GM12878 (cell line): Measurements from ENCODE around the gene FBXW12. TPM values are rescaled to one million over a fixed set of nuclear protein-coding genes. Genes with fewer than 3 reads are reported as not detected.
A peak's percentile ranks its signal among the peaks of the same experiment; 100 is the strongest.

Source experiments
- ATF7 ChIP-seq: fragments of 450-650 bp; IDR thresholded peaks from 2 replicates; pipeline ENCODE4 v1.6.1; 2016; ENCODE audit warnings: low read depth, mild to moderate bottlenecking
- CHD2 ChIP-seq: IDR thresholded peaks from 2 replicates; pipeline ENCODE4 v1.6.1; 2011; ENCODE audit warnings: low read depth, low read length, improper control_type of control experiment, borderline replicate concordance
- CREB1 ChIP-seq: IDR thresholded peaks from 2 replicates; pipeline ENCODE4 v1.6.1; 2012; ENCODE audit warnings: low read depth, mild to moderate bottlenecking, inconsistent platforms
- KLF5 ChIP-seq: fragments of 450-650 bp; IDR thresholded peaks from 2 replicates; pipeline ENCODE4 v1.6.1; 2014; ENCODE audit warnings: mild to moderate bottlenecking; ENCODE audit not compliant: partially characterized antibody
- NBN ChIP-seq: fragments of 450-650 bp; IDR thresholded peaks from 2 replicates; pipeline ENCODE4 v1.6.1; 2016
- PAX8 ChIP-seq: fragments of 450-650 bp; IDR thresholded peaks from 2 replicates; pipeline ENCODE4 v1.6.1; 2017; ENCODE audit warnings: mild to moderate bottlenecking, moderate library complexity
- RAD21 ChIP-seq: IDR thresholded peaks from 2 replicates; pipeline ENCODE4 v1.6.1; 2011; ENCODE audit warnings: mild to moderate bottlenecking, low read depth, low read length, moderate library complexity; ENCODE audit not compliant: insufficient read depth
- RAD51 ChIP-seq: fragments of 450-650 bp; IDR thresholded peaks from 2 replicates; pipeline ENCODE4 v1.6.1; 2016; ENCODE audit warnings: moderate library complexity, mild to moderate bottlenecking, inconsistent platforms
- SIN3A ChIP-seq: IDR thresholded peaks from 2 replicates; pipeline ENCODE4 v1.6.1; 2012; ENCODE audit warnings: low read depth, low read length, improper control_type of control experiment
- SMC3 ChIP-seq: IDR thresholded peaks from 2 replicates; pipeline ENCODE4 v1.6.1; 2011; ENCODE audit warnings: low read length, improper control_type of control experiment, borderline replicate concordance
- SRF ChIP-seq, 2 experiments: IDR thresholded peaks; 2 replicates each; pipeline ENCODE4 v1.6.1; 2011; ENCODE audit warnings: low read depth in 2 of 2, low read length in 2 of 2, mild to moderate bottlenecking in 1 of 2, moderate library complexity in 1 of 2
- TARDBP ChIP-seq: IDR thresholded peaks from 2 replicates; pipeline ENCODE4 v1.6.1; 2016; ENCODE audit warnings: borderline replicate concordance
- WRNIP1 ChIP-seq: IDR thresholded peaks from 2 replicates; pipeline ENCODE4 v1.6.1; 2011; ENCODE audit warnings: low read depth, low read length, improper control_type of control experiment, borderline replicate concordance
- polyA plus RNA-seq, 11 experiments: library from polyadenylated mRNA; depleted of rRNA in 4 of 11; unstranded in 6 of 11; stranded (reverse) in 5 of 11; fragments of >200 nt; fragmentation: Nextera tagmentation in 4 of 11; fragmentation: Illumina TruSeq in 1 of 11; extraction: Ambion mirVana in 4 of 11; extraction: Trizol in 1 of 11; gene quantifications; 1 replicate in 1 of 11; 2 replicates in 10 of 11; pipeline versions ENCODE4 v1.2.1 to v1.2.3, GENCODE V29; 2011 to 2016; ENCODE audit warnings: inconsistent platforms in 2 of 11, missing spikeins in 2 of 11, low read depth in 1 of 11
- total RNA-seq, 4 experiments: library from RNA; depleted of rRNA in 3 of 4; stranded (reverse); fragments of >200 nt in 3 of 4; fragmentation: Illumina TruSeq in 1 of 4; extraction: Trizol in 1 of 4; gene quantifications; 2 replicates each; pipeline versions ENCODE4 v1.2.1 to v1.2.3, GENCODE V29; 2013 to 2021
- TF ChIP-seq, protein P1 (sequence below): fragments of 450-650 bp; IDR thresholded peaks from 2 replicates; pipeline ENCODE4 v1.6.1; 2016; ENCODE audit warnings: mild to moderate bottlenecking, moderate library complexity, borderline replicate concordance
- TF ChIP-seq, protein P2 (sequence below): fragments of 450-650 bp; IDR thresholded peaks from 2 replicates; pipeline ENCODE4 v1.6.1; 2017; ENCODE audit warnings: low read depth, mild to moderate bottlenecking, moderate library complexity
- TF ChIP-seq, protein P3 (sequence below): fragments of 450-650 bp; IDR thresholded peaks from 2 replicates; pipeline ENCODE4 v1.6.1; 2017; ENCODE audit warnings: mild to moderate bottlenecking, low read depth, inconsistent platforms; ENCODE audit not compliant: poor library complexity, severe bottlenecking
- TF ChIP-seq, protein P4 (sequence below): fragments of 450-650 bp; IDR thresholded peaks from 2 replicates; pipeline ENCODE4 v1.6.1; 2017; ENCODE audit warnings: mild to moderate bottlenecking, moderate library complexity

FBXW12 gene
- total and polyA plus RNA-seq, 10 of the 15 experiments (the other 5 are each of a cell fraction or from before 2014, with no cell fraction given) = 0.04 to 0.18 (median 0.12) TPM; not detected in 4

DNA sequence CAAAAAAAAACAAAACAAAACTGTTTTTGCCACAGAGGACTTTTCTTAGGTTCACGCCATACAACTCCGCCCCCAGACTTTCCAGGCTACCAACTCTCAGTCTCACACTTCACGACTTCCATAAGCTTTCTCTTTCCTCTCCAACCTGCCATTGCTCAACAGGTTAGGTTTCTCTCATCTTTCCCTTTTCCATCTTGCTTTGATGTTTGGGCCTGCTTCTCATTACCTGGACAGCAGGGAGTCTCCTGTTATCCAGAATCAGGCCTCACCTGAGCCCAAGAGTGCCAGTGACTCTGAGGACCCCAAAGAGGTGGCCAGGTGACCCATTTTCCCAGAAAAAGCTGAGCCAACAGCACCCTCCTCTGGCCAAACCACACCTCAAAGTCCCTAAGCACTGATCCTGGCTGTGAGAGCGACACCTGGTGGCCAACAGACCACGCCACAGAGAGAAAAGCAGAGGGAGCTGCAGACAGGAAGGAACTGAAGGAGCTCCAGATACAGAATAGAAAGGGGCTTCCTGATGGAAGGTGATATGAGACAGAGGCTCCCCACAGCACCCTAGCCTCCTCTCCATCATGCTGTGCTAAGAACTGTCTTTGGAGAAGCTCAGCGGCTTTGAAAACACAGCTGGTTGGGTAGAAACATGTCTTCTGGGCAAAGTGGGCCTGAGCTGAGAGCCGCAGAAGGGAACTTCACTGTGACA is 63.9 kb downstream of the FBXW12 start (continued):
- TF ChIP-seq, protein P1, sequence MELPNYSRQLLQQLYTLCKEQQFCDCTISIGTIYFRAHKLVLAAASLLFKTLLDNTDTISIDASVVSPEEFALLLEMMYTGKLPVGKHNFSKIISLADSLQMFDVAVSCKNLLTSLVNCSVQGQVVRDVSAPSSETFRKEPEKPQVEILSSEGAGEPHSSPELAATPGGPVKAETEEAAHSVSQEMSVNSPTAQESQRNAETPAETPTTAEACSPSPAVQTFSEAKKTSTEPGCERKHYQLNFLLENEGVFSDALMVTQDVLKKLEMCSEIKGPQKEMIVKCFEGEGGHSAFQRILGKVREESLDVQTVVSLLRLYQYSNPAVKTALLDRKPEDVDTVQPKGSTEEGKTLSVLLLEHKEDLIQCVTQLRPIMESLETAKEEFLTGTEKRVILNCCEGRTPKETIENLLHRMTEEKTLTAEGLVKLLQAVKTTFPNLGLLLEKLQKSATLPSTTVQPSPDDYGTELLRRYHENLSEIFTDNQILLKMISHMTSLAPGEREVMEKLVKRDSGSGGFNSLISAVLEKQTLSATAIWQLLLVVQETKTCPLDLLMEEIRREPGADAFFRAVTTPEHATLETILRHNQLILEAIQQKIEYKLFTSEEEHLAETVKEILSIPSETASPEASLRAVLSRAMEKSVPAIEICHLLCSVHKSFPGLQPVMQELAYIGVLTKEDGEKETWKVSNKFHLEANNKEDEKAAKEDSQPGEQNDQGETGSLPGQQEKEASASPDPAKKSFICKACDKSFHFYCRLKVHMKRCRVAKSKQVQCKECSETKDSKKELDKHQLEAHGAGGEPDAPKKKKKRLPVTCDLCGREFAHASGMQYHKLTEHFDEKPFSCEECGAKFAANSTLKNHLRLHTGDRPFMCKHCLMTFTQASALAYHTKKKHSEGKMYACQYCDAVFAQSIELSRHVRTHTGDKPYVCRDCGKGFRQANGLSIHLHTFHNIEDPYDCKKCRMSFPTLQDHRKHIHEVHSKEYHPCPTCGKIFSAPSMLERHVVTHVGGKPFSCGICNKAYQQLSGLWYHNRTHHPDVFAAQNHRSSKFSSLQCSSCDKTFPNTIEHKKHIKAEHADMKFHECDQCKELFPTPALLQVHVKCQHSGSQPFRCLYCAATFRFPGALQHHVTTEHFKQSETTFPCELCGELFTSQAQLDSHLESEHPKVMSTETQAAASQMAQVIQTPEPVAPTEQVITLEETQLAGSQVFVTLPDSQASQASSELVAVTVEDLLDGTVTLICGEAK = no peak; the same call in 1 of the 2 replicates
- TF ChIP-seq SIN3A (0 out of 2 replicates have a peak, but pooled peaks have one; percentile 39), SMC3 (peak; percentile 100), PAX8 (no peak), NBN (peak; percentile 85), CREB1 (peak; percentile 54; the same call in 1 of the 2 replicates), RAD51 (peak; percentile 67), RAD21 (peak; percentile 92), CHD2 (no peak), WRNIP1 (peak; percentile 94; the same call in 1 of the 2 replicates), KLF5 (peak; percentile 55), SRF (IDR thresholded peaks at IDR 0.05; ENCODE audit: low read depth in 2 of 2, low read length in 2 of 2) (0 out of 4 replicates have a peak, but pooled peaks of 1 of the 2 experiments have one; percentile 38), TARDBP (no peak), ATF7 (0 out of 2 replicates have a peak, but pooled peaks have one; percentile 33)
- TF ChIP-seq, protein P2, sequence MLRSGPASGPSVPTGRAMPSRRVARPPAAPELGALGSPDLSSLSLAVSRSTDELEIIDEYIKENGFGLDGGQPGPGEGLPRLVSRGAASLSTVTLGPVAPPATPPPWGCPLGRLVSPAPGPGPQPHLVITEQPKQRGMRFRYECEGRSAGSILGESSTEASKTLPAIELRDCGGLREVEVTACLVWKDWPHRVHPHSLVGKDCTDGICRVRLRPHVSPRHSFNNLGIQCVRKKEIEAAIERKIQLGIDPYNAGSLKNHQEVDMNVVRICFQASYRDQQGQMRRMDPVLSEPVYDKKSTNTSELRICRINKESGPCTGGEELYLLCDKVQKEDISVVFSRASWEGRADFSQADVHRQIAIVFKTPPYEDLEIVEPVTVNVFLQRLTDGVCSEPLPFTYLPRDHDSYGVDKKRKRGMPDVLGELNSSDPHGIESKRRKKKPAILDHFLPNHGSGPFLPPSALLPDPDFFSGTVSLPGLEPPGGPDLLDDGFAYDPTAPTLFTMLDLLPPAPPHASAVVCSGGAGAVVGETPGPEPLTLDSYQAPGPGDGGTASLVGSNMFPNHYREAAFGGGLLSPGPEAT = 0 out of 2 replicates have a peak, but pooled peaks have one; percentile 32
- TF ChIP-seq, protein P3, sequence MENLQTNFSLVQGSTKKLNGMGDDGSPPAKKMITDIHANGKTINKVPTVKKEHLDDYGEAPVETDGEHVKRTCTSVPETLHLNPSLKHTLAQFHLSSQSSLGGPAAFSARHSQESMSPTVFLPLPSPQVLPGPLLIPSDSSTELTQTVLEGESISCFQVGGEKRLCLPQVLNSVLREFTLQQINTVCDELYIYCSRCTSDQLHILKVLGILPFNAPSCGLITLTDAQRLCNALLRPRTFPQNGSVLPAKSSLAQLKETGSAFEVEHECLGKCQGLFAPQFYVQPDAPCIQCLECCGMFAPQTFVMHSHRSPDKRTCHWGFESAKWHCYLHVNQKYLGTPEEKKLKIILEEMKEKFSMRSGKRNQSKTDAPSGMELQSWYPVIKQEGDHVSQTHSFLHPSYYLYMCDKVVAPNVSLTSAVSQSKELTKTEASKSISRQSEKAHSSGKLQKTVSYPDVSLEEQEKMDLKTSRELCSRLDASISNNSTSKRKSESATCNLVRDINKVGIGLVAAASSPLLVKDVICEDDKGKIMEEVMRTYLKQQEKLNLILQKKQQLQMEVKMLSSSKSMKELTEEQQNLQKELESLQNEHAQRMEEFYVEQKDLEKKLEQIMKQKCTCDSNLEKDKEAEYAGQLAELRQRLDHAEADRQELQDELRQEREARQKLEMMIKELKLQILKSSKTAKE = peak; percentile 72
- TF ChIP-seq, protein P4, sequence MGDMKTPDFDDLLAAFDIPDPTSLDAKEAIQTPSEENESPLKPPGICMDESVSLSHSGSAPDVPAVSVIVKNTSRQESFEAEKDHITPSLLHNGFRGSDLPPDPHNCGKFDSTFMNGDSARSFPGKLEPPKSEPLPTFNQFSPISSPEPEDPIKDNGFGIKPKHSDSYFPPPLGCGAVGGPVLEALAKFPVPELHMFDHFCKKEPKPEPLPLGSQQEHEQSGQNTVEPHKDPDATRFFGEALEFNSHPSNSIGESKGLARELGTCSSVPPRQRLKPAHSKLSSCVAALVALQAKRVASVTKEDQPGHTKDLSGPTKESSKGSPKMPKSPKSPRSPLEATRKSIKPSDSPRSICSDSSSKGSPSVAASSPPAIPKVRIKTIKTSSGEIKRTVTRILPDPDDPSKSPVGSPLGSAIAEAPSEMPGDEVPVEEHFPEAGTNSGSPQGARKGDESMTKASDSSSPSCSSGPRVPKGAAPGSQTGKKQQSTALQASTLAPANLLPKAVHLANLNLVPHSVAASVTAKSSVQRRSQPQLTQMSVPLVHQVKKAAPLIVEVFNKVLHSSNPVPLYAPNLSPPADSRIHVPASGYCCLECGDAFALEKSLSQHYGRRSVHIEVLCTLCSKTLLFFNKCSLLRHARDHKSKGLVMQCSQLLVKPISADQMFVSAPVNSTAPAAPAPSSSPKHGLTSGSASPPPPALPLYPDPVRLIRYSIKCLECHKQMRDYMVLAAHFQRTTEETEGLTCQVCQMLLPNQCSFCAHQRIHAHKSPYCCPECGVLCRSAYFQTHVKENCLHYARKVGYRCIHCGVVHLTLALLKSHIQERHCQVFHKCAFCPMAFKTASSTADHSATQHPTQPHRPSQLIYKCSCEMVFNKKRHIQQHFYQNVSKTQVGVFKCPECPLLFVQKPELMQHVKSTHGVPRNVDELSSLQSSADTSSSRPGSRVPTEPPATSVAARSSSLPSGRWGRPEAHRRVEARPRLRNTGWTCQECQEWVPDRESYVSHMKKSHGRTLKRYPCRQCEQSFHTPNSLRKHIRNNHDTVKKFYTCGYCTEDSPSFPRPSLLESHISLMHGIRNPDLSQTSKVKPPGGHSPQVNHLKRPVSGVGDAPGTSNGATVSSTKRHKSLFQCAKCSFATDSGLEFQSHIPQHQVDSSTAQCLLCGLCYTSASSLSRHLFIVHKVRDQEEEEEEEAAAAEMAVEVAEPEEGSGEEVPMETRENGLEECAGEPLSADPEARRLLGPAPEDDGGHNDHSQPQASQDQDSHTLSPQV = no peak; the same call in 1 of the 2 replicates
